ENCODE results near the gene ZNF35.

Gene ZNF35

GRCh38 chr3:44685128-44685800 lies 36.7 kb downstream of the ZNF35 start:
- peak; percentile 43 to 60 for DNase-seq (ENCODE audit: low read depth in 2 of 2)

GRCh38 chr3:44687898-44688297 lies 39.4 kb downstream of the ZNF35 start:
- no peak for DNase-seq (ENCODE audit: low read depth in 2 of 2)

Measured in stimulated activated CD8-positive, alpha-beta memory T cell treated with anti-CD3 and anti-CD28 coated beads, Interleukin-15, amount 100 ng/mL, for 48 hours (primary cell).